ENCODE results near the gene THAP8. TPM values are rescaled to one million over a fixed set of nuclear protein-coding genes. Genes with fewer than 3 reads are reported as not detected.

THAP8 gene
- total RNA-seq, 1 experiment from 2014 or later: 0.95 TPM

DNA sequence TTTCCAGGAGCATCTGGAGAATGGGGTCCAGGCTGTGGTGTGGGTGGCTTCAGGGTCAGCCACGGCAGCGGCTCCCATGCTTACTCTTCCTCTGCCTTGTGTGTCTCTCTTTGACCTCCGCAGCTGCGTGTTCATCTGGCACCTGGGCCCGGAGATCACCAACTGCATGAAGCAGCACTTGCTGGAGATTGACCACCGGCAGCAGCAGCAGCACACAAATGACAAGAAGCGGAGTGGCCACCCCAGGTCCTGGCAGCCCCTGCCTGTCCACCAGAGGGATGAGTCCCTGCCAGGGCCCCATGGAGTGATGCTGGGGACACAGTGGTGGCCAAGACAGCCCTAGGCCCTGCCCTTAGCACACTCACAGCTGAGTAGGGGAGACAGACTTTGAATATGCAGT, 38.5 kb upstream of the THAP8 start:
- CTCF ChIA-PET: no interaction called here
- ATAC-seq: no peak
- Histone ChIP-seq H3K27ac (ENCODE audit: low read length) (no peak overlapping the region), H3F3A (ENCODE audit: low read length, unreplicated experiment) (no peaks in the 10 kb centered on the region), H3K9ac (ENCODE audit: low read length) (no peak overlapping the region), H3K4me2 (ENCODE audit: low read length) (no peak overlapping the region), H2AFZ (ENCODE audit: low read length) (no peak overlapping the region), H3K4me3 (ENCODE audit: low read length) (no peak overlapping the region), H3K9me2 (replicated peaks; ENCODE audit: low read length) (no peaks in the 10 kb centered on the region), H3K4me1 (ENCODE audit: insufficient read depth, low read length) (no peaks in the 10 kb centered on the region), H3K9me3 (ENCODE audit: low read length) (no peaks in the 10 kb centered on the region), H3K27me3 (ENCODE audit: low read length) (no peaks in the 10 kb centered on the region), H3K79me2 (ENCODE audit: low read length) (no peaks in the 10 kb centered on the region), H3K36me3 (ENCODE audit: low read depth, low read length) (peaks cover 4% of the 10 kb centered on the region), H4K20me1 (ENCODE audit: low read length) (no peaks in the 10 kb centered on the region)
- intact Hi-C loops (cut with micrococcal nuclease): no loop called here
- no peak for TF ChIP-seq EZH2 (IDR thresholded peaks at IDR 0.05; ENCODE audit: low read length, unreplicated experiment)
- TF ChIP-seq, protein P1, sequence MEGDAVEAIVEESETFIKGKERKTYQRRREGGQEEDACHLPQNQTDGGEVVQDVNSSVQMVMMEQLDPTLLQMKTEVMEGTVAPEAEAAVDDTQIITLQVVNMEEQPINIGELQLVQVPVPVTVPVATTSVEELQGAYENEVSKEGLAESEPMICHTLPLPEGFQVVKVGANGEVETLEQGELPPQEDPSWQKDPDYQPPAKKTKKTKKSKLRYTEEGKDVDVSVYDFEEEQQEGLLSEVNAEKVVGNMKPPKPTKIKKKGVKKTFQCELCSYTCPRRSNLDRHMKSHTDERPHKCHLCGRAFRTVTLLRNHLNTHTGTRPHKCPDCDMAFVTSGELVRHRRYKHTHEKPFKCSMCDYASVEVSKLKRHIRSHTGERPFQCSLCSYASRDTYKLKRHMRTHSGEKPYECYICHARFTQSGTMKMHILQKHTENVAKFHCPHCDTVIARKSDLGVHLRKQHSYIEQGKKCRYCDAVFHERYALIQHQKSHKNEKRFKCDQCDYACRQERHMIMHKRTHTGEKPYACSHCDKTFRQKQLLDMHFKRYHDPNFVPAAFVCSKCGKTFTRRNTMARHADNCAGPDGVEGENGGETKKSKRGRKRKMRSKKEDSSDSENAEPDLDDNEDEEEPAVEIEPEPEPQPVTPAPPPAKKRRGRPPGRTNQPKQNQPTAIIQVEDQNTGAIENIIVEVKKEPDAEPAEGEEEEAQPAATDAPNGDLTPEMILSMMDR (conservative IDR thresholded peaks at IDR 0.05; ENCODE audit: low read depth, low read length): no peak
- no peak for DNase-seq
- BruUV-seq (replicated peaks): no TSS peak
- POLR2A ChIA-PET (ENCODE audit: unreplicated experiment): no interaction called here

DNA sequence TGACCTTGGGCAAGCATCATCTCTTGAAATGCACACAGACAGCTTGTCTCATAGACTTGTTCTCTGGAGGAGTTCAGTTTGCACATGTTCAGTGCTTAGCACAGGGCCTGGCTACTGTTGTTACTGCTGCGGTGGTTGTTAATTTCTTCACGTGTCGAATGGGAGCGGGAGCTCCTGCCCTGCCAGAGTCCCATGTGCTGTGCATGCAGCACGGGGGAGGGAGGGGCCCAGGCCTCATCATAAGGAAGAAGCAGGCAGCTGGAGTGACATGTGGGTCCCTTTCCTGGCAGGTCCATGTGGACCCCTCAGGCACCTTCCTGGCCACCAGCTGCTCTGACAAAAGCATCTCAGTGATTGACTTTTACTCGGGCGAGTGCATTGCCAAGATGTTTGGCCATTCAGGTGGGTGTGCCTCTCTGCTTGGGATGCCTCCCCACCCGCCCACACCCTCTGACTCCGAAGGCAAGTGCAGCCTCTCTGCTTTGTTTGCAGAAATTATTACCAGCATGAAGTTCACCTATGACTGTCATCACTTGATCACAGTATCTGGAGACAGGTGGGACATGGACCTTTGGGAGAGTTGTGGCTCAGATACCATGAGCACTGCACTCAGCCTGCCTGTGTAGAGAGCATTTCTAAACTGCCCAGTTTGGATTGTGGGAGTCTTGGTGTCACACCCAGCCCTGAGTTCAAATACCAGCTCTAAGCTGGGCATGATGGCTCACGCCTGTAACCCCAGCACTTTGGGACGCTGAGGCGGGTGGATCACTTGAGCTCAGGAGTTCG, 37.0 kb upstream of the THAP8 start:
- peaks cover 4% of the 10 kb centered on the region for H3K36me3 ChIP-seq (ENCODE audit: low read depth, low read length)
- no peak overlapping the region for H3K9ac ChIP-seq (ENCODE audit: low read length)
- ATAC-seq: no peak
- no peaks in the 10 kb centered on the region for H3K79me2 ChIP-seq (ENCODE audit: low read length)
- no TSS peak for BruUV-seq (replicated peaks)
- POLR2A ChIA-PET (ENCODE audit: unreplicated experiment): no interaction called here
- H3F3A ChIP-seq (ENCODE audit: low read length, unreplicated experiment): no peaks in the 10 kb centered on the region
- no peak overlapping the region for H2AFZ ChIP-seq (ENCODE audit: low read length)
- H3K27ac ChIP-seq (ENCODE audit: low read length): no peak overlapping the region
- no peaks in the 10 kb centered on the region for H3K4me1 ChIP-seq (ENCODE audit: insufficient read depth, low read length)
- H3K27me3 ChIP-seq (ENCODE audit: low read length): no peaks in the 10 kb centered on the region
- H3K4me3 ChIP-seq (ENCODE audit: low read length): no peak overlapping the region
- no peak overlapping the region for H3K4me2 ChIP-seq (ENCODE audit: low read length)
- TF ChIP-seq, protein P1 (conservative IDR thresholded peaks at IDR 0.05; ENCODE audit: low read depth, low read length): no peak
- no peak for TF ChIP-seq EZH2phosphoT487 (IDR thresholded peaks at IDR 0.05; ENCODE audit: borderline replicate concordance, low read length)
- TF ChIP-seq EZH2 (IDR thresholded peaks at IDR 0.05; ENCODE audit: low read length, unreplicated experiment): no peak
- no peaks in the 10 kb centered on the region for H3K9me2 ChIP-seq (replicated peaks; ENCODE audit: low read length)
- no peaks in the 10 kb centered on the region for H3K9me3 ChIP-seq (ENCODE audit: low read length)
- intact Hi-C loops (cut with micrococcal nuclease): no loop called here
- H4K20me1 ChIP-seq (ENCODE audit: low read length): no peaks in the 10 kb centered on the region
- CTCF ChIA-PET: no interaction called here
- no peak for DNase-seq

DNA sequence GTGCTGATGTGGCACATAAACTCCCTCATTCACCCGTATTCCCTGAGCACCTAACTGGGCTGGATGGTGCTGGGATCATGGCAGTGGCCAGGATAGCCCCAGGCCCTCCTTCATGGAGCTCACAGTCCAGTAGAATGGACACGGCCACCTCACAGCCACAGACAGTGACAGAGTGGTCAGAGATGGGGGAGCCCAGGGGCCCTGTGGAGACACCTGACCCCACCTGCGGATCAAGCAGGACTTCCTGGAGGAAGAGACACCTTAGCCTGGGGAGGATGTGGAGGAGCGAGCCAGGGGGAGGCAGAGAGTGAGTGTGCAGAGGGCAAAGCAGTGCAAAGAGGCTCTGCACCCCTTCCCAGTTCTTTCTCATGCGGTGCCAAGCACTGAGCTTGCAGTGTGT, 35.8 kb upstream of the THAP8 start:
- no peaks in the 10 kb centered on the region for H3F3A ChIP-seq (ENCODE audit: low read length, unreplicated experiment)
- no peaks in the 10 kb centered on the region for H3K9me2 ChIP-seq (replicated peaks; ENCODE audit: low read length)
- H3K9me3 ChIP-seq (ENCODE audit: low read length): no peaks in the 10 kb centered on the region
- no peaks in the 10 kb centered on the region for H4K20me1 ChIP-seq (ENCODE audit: low read length)
- peaks cover 4% of the 10 kb centered on the region for H3K36me3 ChIP-seq (ENCODE audit: low read depth, low read length)
- intact Hi-C loops (cut with micrococcal nuclease): no loop called here
- H2AFZ ChIP-seq (ENCODE audit: low read length): no peak overlapping the region
- no peak overlapping the region for H3K4me3 ChIP-seq (ENCODE audit: low read length)
- no peak overlapping the region for H3K9ac ChIP-seq (ENCODE audit: low read length)
- no peak for DNase-seq
- H3K4me2 ChIP-seq (ENCODE audit: low read length): no peak overlapping the region
- no peaks in the 10 kb centered on the region for H3K4me1 ChIP-seq (ENCODE audit: insufficient read depth, low read length)
- TF ChIP-seq EZH2phosphoT487 (IDR thresholded peaks at IDR 0.05; ENCODE audit: borderline replicate concordance, low read length): no peak
- TF ChIP-seq, protein P1 (conservative IDR thresholded peaks at IDR 0.05; ENCODE audit: low read depth, low read length): no peak
- H3K27me3 ChIP-seq (ENCODE audit: low read length): no peaks in the 10 kb centered on the region
- no peak for ATAC-seq
- POLR2A ChIA-PET (ENCODE audit: unreplicated experiment): no interaction called here
- H3K79me2 ChIP-seq (ENCODE audit: low read length): no peaks in the 10 kb centered on the region
- CTCF ChIA-PET: no interaction called here
- no peak overlapping the region for H3K27ac ChIP-seq (ENCODE audit: low read length)
- BruUV-seq (replicated peaks): no TSS peak

All from PC-3 (cell line).